Measurements from ENCODE around the gene PTPRM.

PTPRM gene

GRCh38 chr18:8217051-8217564 is 650.0 kb downstream of the PTPRM start:
- no peaks in the 10 kb centered on the region for H3K27me3 ChIP-seq (ENCODE audit: insufficient read depth, insufficient read length)
- no peak overlapping the region for H3K4me3 ChIP-seq (ENCODE audit: insufficient read length, low read depth)
- no peaks in the 10 kb centered on the region for H3K9me3 ChIP-seq (ENCODE audit: insufficient read depth, low read length)
- no peak for DNase-seq (ENCODE audit: low read depth, low spot score)
- H3K4me1 ChIP-seq (ENCODE audit: insufficient read depth, insufficient read length), result no peaks in the 10 kb centered on the region
- H3K9ac ChIP-seq (ENCODE audit: insufficient read length, low read depth), result no peak overlapping the region
- no peaks in the 10 kb centered on the region for H3K36me3 ChIP-seq (ENCODE audit: insufficient read depth, insufficient read length, low read length)
- TF ChIP-seq YY1 (IDR thresholded peaks at IDR 0.05; ENCODE audit: insufficient read depth, insufficient read length) (no peak), SUZ12 (IDR thresholded peaks at IDR 0.05; ENCODE audit: extremely low read depth, insufficient read depth, insufficient read length) (no peak), ZNF274 (IDR thresholded peaks at IDR 0.05; ENCODE audit: low read depth, low read length) (no peak)

DNA sequence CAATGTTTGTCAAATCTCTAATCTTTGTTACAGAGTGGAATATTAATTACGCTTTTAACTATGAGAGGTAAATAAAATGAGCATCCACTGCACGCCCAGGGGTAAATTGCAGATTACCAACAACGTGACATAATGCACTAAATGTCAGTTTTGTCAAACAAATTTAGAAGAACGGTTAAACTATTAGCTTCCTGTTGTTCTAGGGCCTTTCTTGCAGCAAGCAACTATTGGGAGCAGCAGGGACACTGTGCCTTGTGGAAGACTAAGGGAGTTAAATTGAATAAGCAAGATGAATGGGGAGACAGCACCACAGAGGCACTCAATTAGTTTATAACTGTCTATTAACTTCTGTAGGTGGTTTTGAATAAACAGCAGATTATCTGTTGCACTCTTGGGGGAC is 651.1 kb downstream of the PTPRM start:
- H3K36me3 ChIP-seq (ENCODE audit: insufficient read depth, insufficient read length, low read length), result no peaks in the 10 kb centered on the region
- TF ChIP-seq SUZ12 (IDR thresholded peaks at IDR 0.05; ENCODE audit: extremely low read depth, insufficient read depth, insufficient read length) (no peak), YY1 (IDR thresholded peaks at IDR 0.05; ENCODE audit: insufficient read depth, insufficient read length) (no peak), ZNF274 (IDR thresholded peaks at IDR 0.05; ENCODE audit: low read depth, low read length) (no peak)
- no peaks in the 10 kb centered on the region for H3K27me3 ChIP-seq (ENCODE audit: insufficient read depth, insufficient read length)
- no peak overlapping the region for H3K4me3 ChIP-seq (ENCODE audit: insufficient read length, low read depth)
- H3K9ac ChIP-seq (ENCODE audit: insufficient read length, low read depth), result no peak overlapping the region
- no peaks in the 10 kb centered on the region for H3K4me1 ChIP-seq (ENCODE audit: insufficient read depth, insufficient read length)
- no peaks in the 10 kb centered on the region for H3K9me3 ChIP-seq (ENCODE audit: insufficient read depth, low read length)
- no peak for DNase-seq (ENCODE audit: low read depth, low spot score)

DNA sequence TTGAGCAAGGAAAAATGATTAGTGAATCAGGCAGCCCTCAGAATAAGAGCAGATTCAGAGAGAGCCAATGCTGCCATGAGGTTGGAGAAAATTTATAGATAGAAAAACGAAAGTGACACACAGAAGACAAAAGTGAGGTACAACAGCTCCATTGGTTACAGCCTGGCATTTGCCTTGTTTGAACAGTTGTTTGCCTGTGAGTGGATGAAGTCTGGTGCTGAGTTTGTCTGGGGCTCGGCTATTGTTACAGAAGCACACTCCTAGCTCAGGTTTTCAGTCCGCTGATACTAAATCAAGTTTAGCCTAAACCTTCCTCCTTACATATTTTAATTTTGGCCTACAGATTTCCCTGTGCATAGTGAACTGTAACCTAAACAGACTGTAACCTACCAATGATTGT is 654.3 kb downstream of the PTPRM start:
- TF ChIP-seq SUZ12 (IDR thresholded peaks at IDR 0.05; ENCODE audit: extremely low read depth, insufficient read depth, insufficient read length) (no peak), ZNF274 (IDR thresholded peaks at IDR 0.05; ENCODE audit: low read depth, low read length) (no peak), YY1 (IDR thresholded peaks at IDR 0.05; ENCODE audit: insufficient read depth, insufficient read length) (no peak)
- no peaks in the 10 kb centered on the region for H3K27me3 ChIP-seq (ENCODE audit: insufficient read depth, insufficient read length)
- no peak overlapping the region for H3K9ac ChIP-seq (ENCODE audit: insufficient read length, low read depth)

DNA sequence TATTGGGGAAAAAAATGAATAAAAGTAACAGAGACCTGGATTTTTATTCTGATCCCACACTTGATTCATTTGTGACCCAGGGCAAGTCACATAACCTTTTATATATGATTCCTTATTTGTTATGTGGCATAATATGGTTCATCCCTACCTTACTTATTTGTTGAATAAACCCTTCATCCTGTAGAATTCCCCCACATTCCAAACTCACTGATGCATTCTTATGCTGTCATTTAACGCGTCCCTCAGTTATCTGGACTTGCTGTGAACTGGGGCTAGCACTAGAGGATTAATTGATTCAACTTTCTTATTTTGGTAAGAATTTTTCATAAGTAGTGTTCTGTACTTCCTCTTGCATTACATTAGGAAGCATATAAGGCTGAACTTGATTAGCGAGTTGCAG is 657.5 kb downstream of the PTPRM start:
- Histone ChIP-seq H3K9me3 (ENCODE audit: insufficient read depth, low read length) (peaks cover 30% of the 10 kb centered on the region), H3K4me1 (ENCODE audit: insufficient read depth, insufficient read length) (no peaks in the 10 kb centered on the region), H3K36me3 (ENCODE audit: insufficient read depth, insufficient read length, low read length) (no peaks in the 10 kb centered on the region), H3K27me3 (ENCODE audit: insufficient read depth, insufficient read length) (no peaks in the 10 kb centered on the region), H3K4me3 (ENCODE audit: insufficient read length, low read depth) (no peak overlapping the region), H3K9ac (ENCODE audit: insufficient read length, low read depth) (no peak overlapping the region)
- no peak for DNase-seq (ENCODE audit: low read depth, low spot score)
- TF ChIP-seq SUZ12 (IDR thresholded peaks at IDR 0.05; ENCODE audit: extremely low read depth, insufficient read depth, insufficient read length) (no peak), YY1 (IDR thresholded peaks at IDR 0.05; ENCODE audit: insufficient read depth, insufficient read length) (no peak)

More for the DNA sequence above, 654.3 kb downstream of the PTPRM start:
- Histone ChIP-seq H3K36me3 (ENCODE audit: insufficient read depth, insufficient read length, low read length) (no peaks in the 10 kb centered on the region), H3K4me1 (ENCODE audit: insufficient read depth, insufficient read length) (no peaks in the 10 kb centered on the region), H3K4me3 (ENCODE audit: insufficient read length, low read depth) (no peak overlapping the region), H3K9me3 (ENCODE audit: insufficient read depth, low read length) (peaks cover 18% of the 10 kb centered on the region)
- no peak for DNase-seq (ENCODE audit: low read depth, low spot score)

- no peaks in the 10 kb centered on the region for H3K36me3 ChIP-seq (ENCODE audit: insufficient read depth, insufficient read length, low read length)
- TF ChIP-seq ZNF274 (IDR thresholded peaks at IDR 0.05; ENCODE audit: low read depth, low read length) (no peak), YY1 (IDR thresholded peaks at IDR 0.05; ENCODE audit: insufficient read depth, insufficient read length) (no peak), SUZ12 (IDR thresholded peaks at IDR 0.05; ENCODE audit: extremely low read depth, insufficient read depth, insufficient read length) (no peak)
- H3K4me3 ChIP-seq (ENCODE audit: insufficient read length, low read depth), result no peak overlapping the region
- DNase-seq (ENCODE audit: low read depth, low spot score), result no peak
- H3K9me3 ChIP-seq (ENCODE audit: insufficient read depth, low read length), result peaks cover 31% of the 10 kb centered on the region
- no peaks in the 10 kb centered on the region for H3K4me1 ChIP-seq (ENCODE audit: insufficient read depth, insufficient read length)
- H3K27me3 ChIP-seq (ENCODE audit: insufficient read depth, insufficient read length), result no peaks in the 10 kb centered on the region
- no peak overlapping the region for H3K9ac ChIP-seq (ENCODE audit: insufficient read length, low read depth)
These were observed 661.9 kb downstream of the PTPRM start for GRCh38 chr18:8229040-8229439.

GRCh38 chr18:8229787-8230186 is 662.7 kb downstream of the PTPRM start:
- H3K4me1 ChIP-seq (ENCODE audit: insufficient read depth, insufficient read length), result no peaks in the 10 kb centered on the region
- H3K27me3 ChIP-seq (ENCODE audit: insufficient read depth, insufficient read length), result no peaks in the 10 kb centered on the region
- no peak for DNase-seq (ENCODE audit: low read depth, low spot score)
- H3K9me3 ChIP-seq (ENCODE audit: insufficient read depth, low read length), result peaks cover 36% of the 10 kb centered on the region
- no peak overlapping the region for H3K4me3 ChIP-seq (ENCODE audit: insufficient read length, low read depth)
- no peak overlapping the region for H3K9ac ChIP-seq (ENCODE audit: insufficient read length, low read depth)
- H3K36me3 ChIP-seq (ENCODE audit: insufficient read depth, insufficient read length, low read length), result no peaks in the 10 kb centered on the region
- TF ChIP-seq ZNF274 (IDR thresholded peaks at IDR 0.05; ENCODE audit: low read depth, low read length), result no peak
- no peak for TF ChIP-seq YY1 (IDR thresholded peaks at IDR 0.05; ENCODE audit: insufficient read depth, insufficient read length)
- no peak for TF ChIP-seq SUZ12 (IDR thresholded peaks at IDR 0.05; ENCODE audit: extremely low read depth, insufficient read depth, insufficient read length)

DNA sequence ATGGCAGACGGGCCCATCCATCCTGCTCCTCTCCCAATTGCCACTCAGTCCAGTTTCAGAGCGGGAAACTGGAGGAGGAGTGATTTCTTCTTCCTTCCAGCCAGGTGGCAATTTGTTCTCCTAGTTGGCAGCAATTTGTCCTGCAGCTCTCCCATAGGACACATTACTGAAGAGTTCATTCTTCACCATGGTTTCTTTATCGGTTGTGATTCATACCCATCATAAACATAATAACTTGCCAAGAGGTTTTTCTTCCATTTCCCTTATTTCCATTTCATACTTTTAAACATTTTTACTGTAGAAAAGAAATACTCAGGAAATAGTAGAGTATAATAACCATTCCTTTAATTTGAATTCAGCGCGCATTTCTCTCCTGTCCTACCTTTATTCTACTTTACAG is 664.2 kb downstream of the PTPRM start:
- no peak for TF ChIP-seq ZNF274 (IDR thresholded peaks at IDR 0.05; ENCODE audit: low read depth, low read length)
- TF ChIP-seq SUZ12 (IDR thresholded peaks at IDR 0.05; ENCODE audit: extremely low read depth, insufficient read depth, insufficient read length), result no peak
- no peak for TF ChIP-seq YY1 (IDR thresholded peaks at IDR 0.05; ENCODE audit: insufficient read depth, insufficient read length)
- H3K9ac ChIP-seq (ENCODE audit: insufficient read length, low read depth), result no peak overlapping the region
- H3K27me3 ChIP-seq (ENCODE audit: insufficient read depth, insufficient read length), result no peaks in the 10 kb centered on the region
- H3K4me1 ChIP-seq (ENCODE audit: insufficient read depth, insufficient read length), result no peaks in the 10 kb centered on the region
- no peaks in the 10 kb centered on the region for H3K36me3 ChIP-seq (ENCODE audit: insufficient read depth, insufficient read length, low read length)
- no peak for DNase-seq (ENCODE audit: low read depth, low spot score)
- H3K4me3 ChIP-seq (ENCODE audit: insufficient read length, low read depth), result no peak overlapping the region
- H3K9me3 ChIP-seq (ENCODE audit: insufficient read depth, low read length), result peaks cover 26% of the 10 kb centered on the region
